SH-SY5Y (cell line): Measurements from ENCODE around the gene SLC48A1.

Source experiments
- GATA2 ChIP-seq: IDR thresholded peaks from 2 replicates; pipeline ENCODE4 v1.6.1; 2011; ENCODE audit warnings: mild to moderate bottlenecking, low read depth, low read length
- GATA3 ChIP-seq: IDR thresholded peaks from 2 replicates; pipeline ENCODE4 v1.6.1; 2011; ENCODE audit warnings: low read depth, mild to moderate bottlenecking, low read length, moderate library complexity

DNA sequence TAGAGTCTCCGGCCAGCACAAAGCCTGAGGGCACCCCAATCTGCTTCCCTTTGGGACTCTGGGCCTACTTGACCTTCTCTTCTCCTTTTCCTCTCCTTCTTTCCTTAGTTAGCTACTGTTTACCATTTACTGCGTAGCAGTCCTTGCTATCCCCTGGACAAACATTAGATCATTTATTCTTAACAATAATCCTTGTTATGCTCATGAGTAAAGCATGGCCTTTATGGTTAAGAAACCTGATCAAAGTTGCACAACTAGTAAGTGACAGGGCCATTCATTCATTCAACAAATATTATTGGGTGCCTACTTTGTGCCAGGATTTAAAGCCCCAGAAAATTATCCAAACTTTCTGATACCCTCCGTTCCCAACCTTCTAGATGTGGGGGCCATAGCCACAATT is 49.8 kb downstream of the SLC48A1 start:
- TF ChIP-seq GATA2 (no peak), GATA3 (no peak)
